H9 (cell line): Measurements from ENCODE around the gene RGS3. TPM values are rescaled to one million over a fixed set of nuclear protein-coding genes. Genes with fewer than 3 reads are reported as not detected.

ENCODE experiments used
- DNase-seq: peaks from one replicate; pipeline ENCODE4 v3.0.0-alpha.2; 2017
- H2AFZ ChIP-seq: one replicate; pipeline ENCODE4 v1.6.1; 2013; ENCODE audit warnings: mild to moderate bottlenecking, low read length, control low read depth, moderate library complexity
- H2AK5ac ChIP-seq: 2 replicates; pipeline ENCODE4 v1.6.1; 2013; ENCODE audit warnings: low read length, control low read depth, mixed read lengths; ENCODE audit not compliant: insufficient read length
- H2BK120ac ChIP-seq: one replicate; pipeline ENCODE4 v1.6.1; 2013; ENCODE audit warnings: low read depth, mild to moderate bottlenecking, low read length, control low read depth, inconsistent platforms; ENCODE audit not compliant: poor library complexity, severe bottlenecking
- H2BK12ac ChIP-seq: 2 replicates; pipeline ENCODE4 v1.6.1; 2013; ENCODE audit warnings: low read length, control low read depth, mixed read lengths, low read depth; ENCODE audit not compliant: insufficient read length
- H2BK15ac ChIP-seq: 2 replicates; pipeline ENCODE4 v1.6.1; 2013; ENCODE audit warnings: low read depth, low read length, control low read depth
- H2BK20ac ChIP-seq: one replicate; pipeline ENCODE4 v1.6.1; 2013; ENCODE audit warnings: low read depth, mild to moderate bottlenecking, low read length, control low read depth, inconsistent platforms; ENCODE audit not compliant: poor library complexity, severe bottlenecking
- H2BK5ac ChIP-seq: 2 replicates; pipeline ENCODE4 v1.6.1; 2013; ENCODE audit warnings: low read length, control low read depth, mixed read lengths; ENCODE audit not compliant: insufficient read length
- H3K14ac ChIP-seq: 2 replicates; pipeline ENCODE4 v1.6.1; 2013; ENCODE audit warnings: low read length, control low read depth; ENCODE audit not compliant: insufficient read depth
- H3K18ac ChIP-seq: 2 replicates; pipeline ENCODE4 v1.6.1; 2013; ENCODE audit warnings: low read depth, mild to moderate bottlenecking, mixed read lengths, low read length, control low read depth; ENCODE audit not compliant: insufficient read length
- H3K23ac ChIP-seq: 2 replicates; pipeline ENCODE4 v1.6.1; 2013; ENCODE audit warnings: low read length, control low read depth, mixed read lengths, low read depth; ENCODE audit not compliant: insufficient read length
- H3K23me2 ChIP-seq: 2 replicates; pipeline ENCODE4 v1.6.1; 2013; ENCODE audit warnings: low read depth, mild to moderate bottlenecking, mixed read lengths, low read length, control low read depth; ENCODE audit not compliant: insufficient read length, poor library complexity, severe bottlenecking
- H3K27ac ChIP-seq: 2 replicates; pipeline ENCODE4 v1.5.1; 2013; ENCODE audit warnings: low read length, control low read depth, mixed read lengths, low read depth; ENCODE audit not compliant: insufficient read length
- H3K27me3 ChIP-seq: 2 replicates; pipeline ENCODE4 v1.6.1; 2013; ENCODE audit warnings: low read length, control low read depth, inconsistent platforms; ENCODE audit not compliant: insufficient read depth
- H3K4ac ChIP-seq: 2 replicates; pipeline ENCODE4 v1.6.1; 2013; ENCODE audit warnings: low read depth, mild to moderate bottlenecking, control low read depth, inconsistent platforms, low read length, moderate library complexity
- H3K4me1 ChIP-seq: 2 replicates; pipeline ENCODE4 v1.6.1; 2013; ENCODE audit warnings: low read length, control low read depth, inconsistent platforms; ENCODE audit not compliant: insufficient read depth
- H3K4me2 ChIP-seq: 2 replicates; pipeline ENCODE4 v1.6.1; 2013; ENCODE audit warnings: low read length, control low read depth, mixed read lengths; ENCODE audit not compliant: insufficient read length, insufficient read depth
- H3K56ac ChIP-seq: 2 replicates; pipeline ENCODE4 v1.6.1; 2013; ENCODE audit warnings: low read depth, mild to moderate bottlenecking, mixed read lengths, low read length, control low read depth; ENCODE audit not compliant: insufficient read length
- H3K79me1 ChIP-seq: 2 replicates; pipeline ENCODE4 v1.6.1; 2013; ENCODE audit warnings: low read depth, mild to moderate bottlenecking, moderate library complexity, low read length, control low read depth, inconsistent platforms; ENCODE audit not compliant: insufficient read depth, poor library complexity, severe bottlenecking
- H3K79me2 ChIP-seq: 2 replicates; pipeline ENCODE4 v1.6.1; 2013; ENCODE audit warnings: low read length, control low read depth, inconsistent platforms; ENCODE audit not compliant: insufficient read depth
- H3K9ac ChIP-seq: 2 replicates; pipeline ENCODE4 v1.6.1; 2013; ENCODE audit warnings: low read length, control low read depth, mixed read lengths; ENCODE audit not compliant: insufficient read length; ENCODE audit errors: extremely low read depth
- H3K9me3 ChIP-seq: one replicate; pipeline ENCODE4 v1.6.1; 2013; ENCODE audit warnings: low read depth, low read length, inconsistent platforms; ENCODE audit not compliant: control insufficient read depth
- H3T11ph ChIP-seq: one replicate; pipeline ENCODE4 v1.6.1; 2013; ENCODE audit warnings: mild to moderate bottlenecking, low read length, control low read depth, inconsistent platforms
- H4K20me1 ChIP-seq: one replicate; pipeline ENCODE4 v1.6.1; 2013; ENCODE audit not compliant: control insufficient read depth, insufficient read length, insufficient read depth
- H4K5ac ChIP-seq: 2 replicates; pipeline ENCODE4 v1.6.1; 2013; ENCODE audit warnings: low read depth, mild to moderate bottlenecking, mixed read lengths, low read length, control low read depth; ENCODE audit not compliant: insufficient read length
- H4K8ac ChIP-seq: replicated peaks from 2 replicates; pipeline ENCODE4 v1.6.1; 2013; ENCODE audit warnings: low read length, control low read depth, mixed read lengths, low read depth; ENCODE audit not compliant: insufficient read length
- H4K91ac ChIP-seq: 2 replicates; pipeline ENCODE4 v1.6.1; 2013; ENCODE audit warnings: low read depth, mild to moderate bottlenecking, moderate library complexity, mixed read lengths, low read length, control low read depth; ENCODE audit not compliant: insufficient read length
- H3K27ac Mint-ChIP-seq, 3 experiments: 2 replicates in 2 of 3; 3 replicates in 1 of 3; pipeline ENCODE4 v1.8.0; 2020 to 2021; ENCODE audit warnings: mixed read lengths in 3 of 3, mild to moderate bottlenecking in 1 of 3, moderate library complexity in 1 of 3
- H3K27me3 Mint-ChIP-seq: 2 replicates; pipeline ENCODE4 v1.8.0; 2021; ENCODE audit warnings: low read depth, mild to moderate bottlenecking, moderate library complexity, mixed read lengths
- H3K36me3 Mint-ChIP-seq, 3 experiments: 2 replicates in 2 of 3; 3 replicates in 1 of 3; pipeline ENCODE4 v1.8.0; 2020 to 2021; ENCODE audit warnings: low read depth in 3 of 3, mixed read lengths in 3 of 3; ENCODE audit not compliant: insufficient read depth in 1 of 3
- H3K4me1 Mint-ChIP-seq, 2 experiments: 2 replicates each; pipeline ENCODE4 v1.8.0; 2020; ENCODE audit warnings: mixed read lengths in 2 of 2
- H3K4me3 Mint-ChIP-seq, 2 experiments: 2 replicates in 1 of 2; 3 replicates in 1 of 2; pipeline ENCODE4 v1.8.0; 2020 to 2021; ENCODE audit warnings: mild to moderate bottlenecking in 2 of 2, mixed read lengths in 2 of 2, moderate library complexity in 1 of 2
- H3K9me3 Mint-ChIP-seq, 2 experiments: 2 replicates in 1 of 2; 3 replicates in 1 of 2; pipeline ENCODE4 v1.8.0; 2020; ENCODE audit warnings: mild to moderate bottlenecking in 2 of 2, mixed read lengths in 2 of 2, moderate library complexity in 1 of 2
- CTCF ChIP-seq: fragments of 200-600 bp; sonication (generic); conservative IDR thresholded peaks from 3 replicates; pipeline ENCODE4 v1.8.0; 2021; ENCODE audit warnings: antibody characterized with exemption, mild to moderate bottlenecking
- WGBS: extraction: QIAGEN DNeasy Blood & Tissue Kit; methylation state at CpG from one replicate; pipeline ENCODE4 v1.1.7; 2013; ENCODE audit warnings: missing lambda C conversion rate, low lambda C conversion rate, mixed read lengths; ENCODE audit not compliant: insufficient read length; ENCODE audit errors: extremely low coverage; 5-methylcytosine and 5-hydroxymethylcytosine counted together
- total RNA-seq: library from RNA; stranded (reverse); gene quantifications from 2 replicates; pipeline ENCODE4 v1.2.1, GENCODE V29; 2021

RGS3 gene
- total RNA-seq, 1 experiment from 2014 or later, result 13.9 TPM

- peak overlapping the region in 2 of 3 experiments; percentile 38 to 52; a peak in 4 of 7 replicates for H3K27ac Mint-ChIP-seq
- no peaks in the 10 kb centered on the region for H3K27me3 ChIP-seq
- DNase-seq, result no peak
- no peaks in the 10 kb centered on the region for H3K23me2 ChIP-seq
- no peaks in the 10 kb centered on the region for H3K79me1 ChIP-seq
- no peak overlapping the region for H3K4ac ChIP-seq
- no peak overlapping the region for H3K18ac ChIP-seq
- no peak overlapping the region for H3K9ac ChIP-seq
- H2BK15ac ChIP-seq, result no peak overlapping the region
- H3K27me3 Mint-ChIP-seq, result no peaks in the 10 kb centered on the region
- H3K79me2 ChIP-seq, result no peaks in the 10 kb centered on the region
- no peak overlapping the region for H3K23ac ChIP-seq
- WGBS, result no CpG with 5 or more reads among the region's 9 CpGs
- no peak overlapping the region for H3K14ac ChIP-seq
- H3K4me2 ChIP-seq, result no peak overlapping the region
- H2BK12ac ChIP-seq, result no peak overlapping the region
- peaks cover 46 to 58% of the 10 kb centered on the region in 2 experiments for H3K4me1 Mint-ChIP-seq
- no peak overlapping the region for H4K5ac ChIP-seq
- H2AK5ac ChIP-seq, result no peak overlapping the region
- H2AFZ ChIP-seq, result no peak overlapping the region
- H3K9me3 Mint-ChIP-seq, result no peaks in the 10 kb centered on the region; a peak in 1 of 5 replicates
- no peak overlapping the region for H4K91ac ChIP-seq
- H4K20me1 ChIP-seq, result no peaks in the 10 kb centered on the region
- no peaks in the 10 kb centered on the region; the same call in 1 of the 2 replicates for H3K4me1 ChIP-seq
- no peaks in the 10 kb centered on the region for H3K9me3 ChIP-seq
- peak overlapping the region in 1 of 2 experiments; percentile 34; a peak in 1 of 5 replicates for H3K4me3 Mint-ChIP-seq
- H2BK120ac ChIP-seq, result no peak overlapping the region
- no peak overlapping the region for H3T11ph ChIP-seq
- H2BK20ac ChIP-seq, result no peak overlapping the region
- no peak overlapping the region for H2BK5ac ChIP-seq
- no peak overlapping the region for H3K27ac ChIP-seq
- TF ChIP-seq CTCF, result no peak
- no peak overlapping the region for H4K8ac ChIP-seq
- H3K56ac ChIP-seq, result no peak overlapping the region
- H3K36me3 Mint-ChIP-seq, result peaks cover 0 to 13% (median 7%) of the 10 kb centered on the region in 3 experiments; a peak in 3 of 7 replicates
Observed at GRCh38 chr9:113506090-113506589, 42.6 kb downstream of the RGS3 start.
